Thyroid gland (tissue), 4 donors: Measurements from ENCODE around the gene CAMK2G.

ENCODE experiments used
- CTCF ChIP-seq, 6 experiments: fragments of 200-600 bp in 3 of 6; fragments of 450-650 bp in 3 of 6; sonication (generic) in 3 of 6; IDR thresholded peaks; one replicate each; pipeline ENCODE4 v1.5.1; 2016 to 2019; ENCODE audit warnings: antibody characterized with exemption in 6 of 6, mild to moderate bottlenecking in 2 of 6, inconsistent platforms in 1 of 6, moderate library complexity in 1 of 6
- POLR2A ChIP-seq, 2 donors: fragments of 450-650 bp; IDR thresholded peaks; one replicate each; pipeline ENCODE4 v1.6.1; 2017; ENCODE audit warnings: antibody characterized with exemption in 2 of 2, mild to moderate bottlenecking in 2 of 2, moderate library complexity in 1 of 2

- no peak for TF ChIP-seq CTCF (IDR thresholded peaks at IDR 0.05)
- TF ChIP-seq POLR2A (IDR thresholded peaks at IDR 0.05), result no peak
These were observed 20.1 kb upstream of the CAMK2G start for GRCh38 chr10:73894245-73894971.
